Measurements from ENCODE around the gene GFRAL.

DNA sequence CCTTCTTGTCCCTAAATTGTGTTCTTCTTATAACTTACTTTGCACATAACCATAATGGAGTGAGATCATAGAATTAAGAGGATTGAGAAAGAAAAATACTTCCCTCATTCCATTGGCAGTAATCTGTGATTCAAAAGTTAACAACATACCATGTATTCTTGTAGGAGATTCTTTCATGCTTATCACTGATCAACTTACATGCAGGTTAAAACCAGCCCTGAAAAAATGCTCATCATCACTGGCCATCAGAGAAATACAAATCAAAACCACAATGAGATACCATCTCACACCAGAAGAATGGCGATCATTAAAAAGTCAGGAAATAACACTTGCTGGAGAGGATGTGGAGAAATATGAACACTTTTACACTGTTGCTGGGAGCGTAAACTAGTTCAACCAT lies 36.5 kb upstream of the GFRAL start:
- TF ChIP-seq, protein P1, sequence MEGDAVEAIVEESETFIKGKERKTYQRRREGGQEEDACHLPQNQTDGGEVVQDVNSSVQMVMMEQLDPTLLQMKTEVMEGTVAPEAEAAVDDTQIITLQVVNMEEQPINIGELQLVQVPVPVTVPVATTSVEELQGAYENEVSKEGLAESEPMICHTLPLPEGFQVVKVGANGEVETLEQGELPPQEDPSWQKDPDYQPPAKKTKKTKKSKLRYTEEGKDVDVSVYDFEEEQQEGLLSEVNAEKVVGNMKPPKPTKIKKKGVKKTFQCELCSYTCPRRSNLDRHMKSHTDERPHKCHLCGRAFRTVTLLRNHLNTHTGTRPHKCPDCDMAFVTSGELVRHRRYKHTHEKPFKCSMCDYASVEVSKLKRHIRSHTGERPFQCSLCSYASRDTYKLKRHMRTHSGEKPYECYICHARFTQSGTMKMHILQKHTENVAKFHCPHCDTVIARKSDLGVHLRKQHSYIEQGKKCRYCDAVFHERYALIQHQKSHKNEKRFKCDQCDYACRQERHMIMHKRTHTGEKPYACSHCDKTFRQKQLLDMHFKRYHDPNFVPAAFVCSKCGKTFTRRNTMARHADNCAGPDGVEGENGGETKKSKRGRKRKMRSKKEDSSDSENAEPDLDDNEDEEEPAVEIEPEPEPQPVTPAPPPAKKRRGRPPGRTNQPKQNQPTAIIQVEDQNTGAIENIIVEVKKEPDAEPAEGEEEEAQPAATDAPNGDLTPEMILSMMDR (IDR thresholded peaks at IDR 0.05; ENCODE audit: low read length): no peak
- TF ChIP-seq EZH2 (IDR thresholded peaks at IDR 0.05; ENCODE audit: borderline replicate concordance, low read length): no peak
